Stimulated activated CD4-positive, alpha-beta T cell treated with anti-CD3 and anti-CD28 coated beads, Interleukin-4, amount 100 ng/mL, for 24 hours (primary cell): ENCODE data around the gene GRID1.
"Not testable (repeated sequence)": the region's sequence is repeated elsewhere in the genome, so short reads cannot be mapped to it uniquely, and the experiment has no call there.

ENCODE experiments used
- DNase-seq: peaks from one replicate; pipeline ENCODE4 v3.0.0-alpha.2; 2020

Gene GRID1

DNA sequence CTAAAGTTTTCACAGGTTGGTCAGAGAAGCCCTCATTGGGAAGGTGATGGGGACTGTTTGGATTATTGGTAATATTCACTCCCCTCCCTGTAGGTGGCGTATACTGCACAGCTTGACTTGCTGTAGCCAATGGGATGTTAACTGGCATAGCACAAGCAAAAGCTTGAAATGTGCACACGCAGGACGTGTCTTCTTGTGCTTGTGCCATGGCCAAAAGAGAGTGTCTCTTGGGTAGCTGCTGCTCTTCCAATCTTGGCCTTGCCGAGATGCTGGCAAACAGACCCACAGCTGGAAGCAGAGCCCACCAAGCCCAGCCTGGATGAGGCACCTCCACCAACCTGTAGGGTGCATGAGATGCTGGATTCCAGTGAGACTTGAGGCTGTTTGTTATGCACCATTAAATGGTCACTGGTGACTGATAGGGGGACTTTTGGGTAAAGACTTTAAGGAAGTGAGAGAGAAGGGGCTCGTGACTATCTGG is 266.0 kb downstream of the GRID1 start:
- DNase-seq: no peak

DNA sequence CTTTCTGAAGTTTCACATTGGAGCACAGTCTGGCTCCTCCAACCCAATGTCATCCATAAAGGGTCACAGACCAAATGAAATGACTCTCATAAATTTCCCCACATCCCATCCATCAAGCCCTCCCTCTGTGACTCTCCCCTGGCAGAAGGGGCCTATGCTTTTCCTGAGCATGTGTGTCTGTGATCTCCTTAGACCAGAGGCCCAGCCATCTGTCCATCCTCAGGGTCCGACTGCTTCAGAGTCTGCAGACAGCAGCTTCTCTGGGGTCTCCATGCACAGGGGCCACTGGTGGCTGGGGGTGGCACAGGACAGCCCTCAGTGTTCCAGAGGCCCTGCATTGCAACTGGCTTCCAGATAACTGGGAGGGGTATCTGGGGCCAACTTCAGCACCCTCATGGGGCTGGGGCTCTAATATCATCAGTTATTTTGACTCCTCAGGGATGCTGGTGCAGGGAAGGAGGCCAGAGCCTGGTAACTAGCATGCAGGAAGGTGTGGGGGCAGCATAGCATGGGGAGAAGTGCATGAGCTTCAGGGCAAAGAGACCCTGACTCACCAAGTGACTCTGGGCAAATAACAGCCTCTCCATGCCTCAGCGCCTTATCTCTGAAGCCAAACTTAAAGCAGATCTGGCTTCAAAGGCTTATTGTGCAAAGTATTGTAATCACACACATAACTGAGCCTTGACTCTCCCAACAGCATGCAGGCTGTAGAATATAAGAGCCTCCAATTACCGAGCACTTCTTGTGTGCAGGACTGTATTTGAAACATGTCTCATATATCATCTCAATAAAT is 266.9 kb downstream of the GRID1 start:
- no peak for DNase-seq

DNA sequence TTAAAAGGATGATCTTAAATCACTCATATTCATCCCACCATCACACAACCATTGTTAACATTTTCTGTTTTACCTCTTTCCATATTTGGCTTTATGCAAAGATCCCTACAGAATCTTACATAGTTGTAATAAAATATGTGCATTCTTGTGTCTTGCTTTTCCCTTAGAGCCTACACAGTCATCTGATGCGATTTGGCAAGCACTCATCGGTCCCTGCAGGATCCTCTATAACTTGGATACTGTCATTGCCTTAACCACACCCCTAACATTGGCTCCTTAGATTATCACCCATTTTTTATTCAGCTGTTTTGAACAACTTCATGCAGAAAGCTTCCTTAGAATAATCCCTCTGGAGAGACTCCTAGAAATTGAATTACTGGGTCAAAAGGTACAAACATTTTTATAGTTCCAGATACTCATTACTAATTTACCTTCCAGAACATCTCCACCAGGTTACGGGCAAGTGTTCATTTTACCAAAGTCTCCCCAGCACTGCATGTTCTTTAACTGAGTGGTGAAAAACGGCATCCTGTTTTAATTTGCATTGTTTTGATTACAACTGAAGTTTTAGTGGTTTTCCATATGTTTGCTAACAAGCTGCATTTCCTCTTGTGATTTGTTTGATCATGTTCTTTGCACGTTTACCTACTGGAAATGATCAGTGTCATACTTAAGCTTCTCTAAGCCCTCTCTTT is 268.3 kb downstream of the GRID1 start:
- no peak for DNase-seq

DNA sequence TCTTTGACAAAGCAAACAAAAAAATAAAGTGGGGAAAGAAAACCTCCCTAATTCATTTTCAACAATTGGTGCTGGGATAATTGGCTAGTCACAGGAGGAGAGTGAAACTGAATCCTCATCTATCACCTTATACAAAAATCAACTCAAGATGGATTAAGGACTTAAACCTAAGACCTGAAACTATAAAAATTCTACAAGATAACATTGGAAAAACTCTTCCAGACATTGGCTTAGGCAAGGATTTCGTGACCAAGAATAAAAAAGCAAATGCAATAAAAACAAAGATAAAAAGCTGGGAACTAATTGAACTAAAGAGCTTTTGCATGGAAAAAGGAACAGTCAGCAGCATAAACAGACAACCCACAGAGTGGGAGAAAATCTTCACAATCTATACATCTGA is 271.5 kb downstream of the GRID1 start:
- not testable (repeated sequence) for DNase-seq

DNA sequence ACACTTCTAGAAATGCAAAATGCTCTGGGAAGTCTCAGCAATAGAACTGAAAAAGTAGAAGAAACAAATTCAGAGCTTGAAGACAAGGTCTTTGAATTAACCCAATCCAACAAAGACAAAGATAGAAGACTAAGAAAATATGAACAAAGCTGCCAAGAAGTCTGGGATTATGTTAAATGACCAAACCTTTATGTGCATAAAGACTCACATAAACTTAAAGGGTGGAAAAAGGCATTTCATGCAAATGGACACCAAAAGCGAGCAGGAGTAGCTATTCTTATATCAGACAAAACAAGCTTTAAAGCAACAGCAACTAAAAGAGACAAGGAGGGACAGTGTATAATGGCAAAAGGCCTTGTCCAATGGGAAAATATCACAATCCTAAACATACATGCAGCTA is 274.3 kb downstream of the GRID1 start:
- not testable (repeated sequence) for DNase-seq

DNA sequence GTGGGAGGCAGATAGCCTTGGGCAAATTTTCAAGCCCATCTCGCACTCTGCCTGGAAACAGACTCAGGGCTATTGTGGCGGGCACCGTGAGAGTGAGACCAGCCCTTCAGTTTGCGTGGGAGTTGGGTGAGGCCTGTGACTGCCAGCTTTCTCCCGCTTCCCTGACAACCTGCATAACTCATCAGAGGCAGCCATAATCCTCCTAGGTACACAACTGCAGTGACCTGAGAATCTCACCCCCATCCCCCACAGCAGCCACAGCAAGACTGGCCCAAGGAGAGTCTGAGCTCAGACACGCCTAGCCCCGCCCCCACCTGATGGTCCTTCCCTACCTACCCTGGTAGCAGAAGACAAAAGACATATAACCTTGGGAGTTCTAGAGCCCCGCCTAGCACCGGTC is 275.4 kb downstream of the GRID1 start:
- DNase-seq: no peak

DNA sequence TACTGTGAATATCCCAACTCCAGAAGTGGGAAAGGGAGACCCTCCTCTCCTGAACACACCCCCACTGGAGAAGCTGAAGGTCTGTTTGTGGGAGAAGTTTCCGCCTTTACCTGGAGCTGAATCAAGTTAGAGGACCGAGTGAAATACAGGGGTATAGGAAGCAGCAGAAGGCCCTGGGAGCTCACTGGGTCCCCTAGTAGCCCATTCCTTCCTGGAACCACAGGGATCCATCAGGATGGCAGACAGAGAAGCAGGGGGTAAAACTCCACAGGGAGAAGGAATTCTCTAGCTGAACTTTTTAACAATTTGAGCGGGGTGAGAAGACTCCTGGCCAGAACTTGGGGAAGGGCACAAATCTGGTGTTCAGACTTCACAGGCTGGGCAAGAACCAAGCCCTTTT is 275.8 kb downstream of the GRID1 start:
- no peak for DNase-seq

DNA sequence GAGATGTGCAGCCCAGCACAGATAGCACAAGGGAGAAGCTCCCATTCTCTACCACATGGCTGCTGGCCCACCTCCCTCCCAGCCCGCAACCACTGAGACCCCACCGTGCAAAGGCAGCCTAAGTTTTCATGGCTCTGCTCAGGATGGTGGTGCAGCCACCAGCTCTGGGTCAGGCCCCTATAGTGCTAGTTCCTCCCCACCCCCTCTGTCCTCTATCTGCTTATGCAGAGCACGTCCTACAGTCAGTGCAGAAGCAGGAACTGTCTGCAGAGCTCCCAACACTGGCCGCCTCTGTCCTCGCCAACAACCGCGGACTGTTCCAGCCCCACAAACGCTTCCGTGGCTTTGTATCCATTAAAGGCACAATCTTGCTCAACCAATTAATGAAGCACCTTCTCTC is 278.9 kb downstream of the GRID1 start:
- DNase-seq: no peak

DNA sequence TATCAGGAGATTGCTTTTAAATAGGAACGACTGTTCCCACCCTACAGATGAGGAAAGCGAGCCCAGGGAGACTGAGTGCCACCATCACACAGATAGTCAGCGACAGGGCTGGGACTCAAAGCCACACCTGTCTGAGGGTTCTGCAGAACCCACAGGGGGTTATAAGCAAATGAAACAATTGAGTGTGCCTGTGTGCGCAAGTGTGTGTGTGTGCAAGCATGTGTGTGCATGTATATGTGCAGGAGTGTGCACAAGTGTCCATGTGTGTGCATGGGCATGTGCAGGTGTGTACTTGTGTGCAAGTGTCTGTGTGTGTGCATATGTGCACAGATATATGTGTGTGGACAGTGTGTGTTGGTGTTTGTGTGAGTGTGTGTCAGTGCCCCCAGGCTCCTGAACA is 280.2 kb downstream of the GRID1 start:
- no peak for DNase-seq

DNA sequence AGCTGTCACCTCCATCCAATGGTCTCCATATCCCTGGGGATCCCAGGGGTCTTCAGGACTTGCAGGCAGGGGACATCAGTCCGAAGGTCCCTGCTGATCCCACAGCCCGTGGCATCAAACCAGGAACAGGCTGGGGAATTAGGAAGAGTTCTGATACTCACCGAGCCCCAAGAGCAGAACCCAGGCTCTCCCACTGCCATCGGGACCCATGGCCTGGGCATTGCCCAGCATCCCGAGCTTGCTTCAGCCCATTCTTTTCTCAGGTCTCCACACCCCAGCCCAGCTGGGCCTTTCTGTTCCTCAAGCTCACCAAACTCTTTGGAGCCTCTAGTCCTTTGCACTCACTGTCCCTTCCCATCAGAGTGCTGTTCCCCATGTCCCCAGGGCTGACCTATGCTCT is 280.9 kb downstream of the GRID1 start:
- no peak for DNase-seq

DNA sequence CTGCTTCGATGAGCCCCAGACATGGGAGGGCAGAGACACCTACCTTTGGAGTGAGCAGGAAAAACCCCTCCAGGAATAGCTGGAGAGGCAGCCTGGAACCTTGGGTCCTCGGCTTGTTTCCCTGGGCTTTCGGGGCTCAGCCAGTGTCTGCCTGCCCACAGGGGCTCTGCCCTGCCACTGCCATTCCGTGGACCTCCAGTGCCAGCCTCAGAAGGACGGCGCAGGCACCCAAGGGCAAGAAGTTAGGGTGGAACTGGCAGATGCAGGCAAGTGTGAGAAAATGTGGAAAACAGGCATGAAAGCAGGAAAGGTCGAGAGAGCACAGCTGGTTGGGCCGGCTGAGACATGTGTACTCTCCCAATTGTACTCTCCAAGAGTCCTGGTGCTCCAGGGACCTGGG is 281.5 kb downstream of the GRID1 start:
- DNase-seq: no peak

DNA sequence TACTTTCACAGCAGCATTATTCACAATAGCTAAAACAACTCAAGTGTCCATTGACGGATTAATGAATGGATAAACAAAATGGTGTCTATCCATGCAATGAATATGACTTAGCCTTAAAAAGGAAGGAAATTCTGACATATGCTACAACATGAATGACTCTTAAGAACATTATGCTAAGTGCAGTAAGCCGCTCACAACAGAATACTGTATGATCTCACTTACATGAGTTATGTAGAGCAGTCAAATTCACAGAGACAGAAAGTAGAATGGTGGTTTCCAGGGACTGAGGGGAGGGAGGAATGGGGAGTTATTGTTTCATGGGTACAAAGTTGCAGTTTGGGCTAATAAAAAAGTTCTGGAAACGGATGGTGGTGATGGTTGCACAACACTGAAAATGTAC is 282.0 kb downstream of the GRID1 start:
- DNase-seq: no peak

DNA sequence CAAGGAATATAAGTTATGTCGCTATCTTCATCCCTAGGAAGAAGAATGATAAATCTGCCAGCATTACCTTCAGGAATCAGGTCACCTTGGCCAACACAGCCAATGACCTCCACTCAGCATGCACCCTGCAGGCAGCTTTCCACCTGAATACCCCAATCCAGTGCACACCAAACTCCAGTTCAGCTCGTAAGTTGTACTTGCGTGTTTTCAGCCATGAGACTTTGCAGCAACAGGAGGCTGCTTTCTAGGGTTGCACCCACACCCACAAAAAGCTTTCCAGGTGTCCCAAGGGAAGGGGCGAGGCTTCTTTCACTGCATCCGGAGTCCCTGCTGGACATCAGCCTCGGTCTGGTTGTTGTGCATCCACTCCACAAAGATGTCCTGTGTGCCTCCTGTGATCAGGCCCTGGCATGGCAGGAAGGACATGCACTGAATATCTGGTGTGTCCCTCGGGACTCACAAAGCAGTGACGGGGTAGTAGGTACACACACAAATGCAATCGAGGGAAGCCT is 282.9 kb downstream of the GRID1 start:
- DNase-seq: no peak

DNA sequence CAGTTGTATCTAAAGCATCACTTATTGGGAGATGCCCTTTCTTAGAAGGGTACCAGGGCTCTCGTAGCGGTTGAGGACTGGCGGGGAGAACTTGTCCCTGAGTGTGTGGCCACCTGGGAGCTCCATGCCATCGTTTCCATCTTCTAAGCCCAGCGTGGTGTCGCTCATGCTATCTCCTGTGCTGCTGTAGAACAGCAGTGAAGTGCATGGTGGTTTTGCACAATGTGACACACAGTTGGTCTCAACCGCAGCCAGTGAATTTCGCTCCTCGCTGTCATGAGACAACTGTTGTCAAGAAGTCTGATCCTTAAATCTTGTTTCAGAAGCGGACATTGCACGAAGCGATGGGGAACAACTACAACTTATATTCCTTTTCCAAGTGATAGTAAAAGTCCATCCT is 283.4 kb downstream of the GRID1 start:
- DNase-seq: no peak

DNA sequence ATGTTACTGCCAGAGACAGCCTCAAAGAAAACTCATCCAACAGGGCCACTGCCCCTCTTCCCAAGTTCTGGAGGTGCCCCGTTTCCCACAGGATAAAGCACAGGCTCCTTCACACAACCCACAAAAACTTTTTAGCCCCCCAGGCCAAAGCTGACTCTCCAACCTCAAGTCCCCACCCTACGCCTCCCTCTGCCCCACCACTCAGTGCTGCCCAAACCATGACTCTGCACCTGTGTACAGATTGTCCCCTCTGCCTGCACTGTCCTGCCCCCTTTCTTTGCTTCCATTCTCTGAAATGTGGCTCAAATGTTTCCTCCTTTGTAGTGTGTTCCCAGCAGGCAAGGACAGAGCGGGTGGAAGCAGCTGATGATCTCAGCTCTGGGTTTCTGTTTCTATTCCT is 284.0 kb downstream of the GRID1 start:
- no peak for DNase-seq

DNA sequence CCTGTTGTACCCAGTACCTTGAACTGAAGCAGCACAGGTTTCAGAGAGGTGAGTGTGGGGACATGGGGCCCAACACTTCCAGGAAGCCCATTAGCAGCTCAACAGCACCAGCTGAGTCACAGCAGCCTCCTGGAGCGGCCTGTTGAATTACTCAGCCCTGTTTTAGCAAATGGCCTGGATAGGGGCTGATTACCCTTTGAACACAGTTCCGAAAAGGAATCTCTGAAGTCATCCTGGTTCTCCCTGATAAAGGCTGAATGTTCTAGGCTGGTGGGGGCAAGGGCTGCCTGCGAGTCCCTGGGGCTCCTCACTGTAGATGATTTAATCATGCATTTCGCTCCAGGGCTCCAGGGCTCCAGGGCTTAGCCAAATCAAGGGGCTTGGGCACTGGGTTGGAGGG is 287.5 kb downstream of the GRID1 start:
- no peak for DNase-seq

DNA sequence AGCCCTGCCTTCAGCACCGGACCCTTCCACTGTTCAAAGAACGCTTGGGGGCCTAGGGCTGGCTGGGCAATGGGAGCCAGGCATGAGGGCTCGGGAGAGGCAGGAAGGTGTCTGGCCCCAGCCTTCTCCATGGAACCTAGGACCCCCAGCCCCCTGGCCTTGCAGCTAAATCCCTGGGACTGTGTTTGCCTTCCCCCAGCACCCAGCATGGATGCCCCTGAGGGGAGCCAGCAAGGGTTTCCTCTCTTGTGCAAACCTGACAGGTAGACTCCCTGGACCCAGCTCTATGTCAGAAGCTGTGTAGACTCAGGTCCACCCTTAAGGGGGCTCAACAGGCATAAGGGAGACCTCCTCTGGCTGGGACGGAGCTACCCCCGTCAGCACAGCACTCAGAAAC is 288.0 kb downstream of the GRID1 start:
- no peak for DNase-seq

DNA sequence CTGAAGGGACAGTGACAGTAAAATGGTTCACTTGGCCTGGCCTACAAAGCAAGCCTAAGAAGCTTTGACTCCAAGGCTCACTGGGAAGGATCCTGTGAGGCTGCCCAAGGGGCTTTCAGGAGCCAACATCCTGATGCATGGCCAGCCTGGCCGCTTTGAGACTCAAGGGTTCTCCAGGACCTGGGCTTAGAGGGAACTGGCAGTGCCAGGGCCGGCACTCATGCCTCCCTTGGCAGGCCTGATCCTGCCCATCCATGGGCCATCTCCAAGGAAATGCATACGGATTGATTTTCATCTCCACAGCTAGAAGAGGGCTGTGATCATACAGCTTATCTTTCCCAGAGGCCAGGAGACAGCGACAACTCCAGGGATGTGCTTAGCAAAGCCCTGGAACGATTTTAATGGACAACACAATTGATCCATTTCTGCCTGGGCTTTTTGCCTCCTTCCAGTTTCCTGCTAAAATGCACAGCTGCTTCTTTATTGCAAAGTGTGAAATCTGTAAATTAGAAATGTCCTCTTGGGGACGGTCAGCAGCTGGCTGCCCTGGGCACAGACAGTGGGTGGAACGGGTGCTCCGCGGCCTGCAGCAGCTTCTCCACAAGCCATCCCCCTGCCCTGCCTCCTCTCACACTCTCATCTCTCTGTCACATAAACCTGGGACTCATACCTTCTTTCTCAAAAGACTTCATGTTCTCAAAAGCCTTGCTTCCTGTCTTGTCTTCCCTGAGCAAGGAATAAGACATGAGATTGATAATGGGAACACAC is 288.5 kb downstream of the GRID1 start:
- no peak for DNase-seq

DNA sequence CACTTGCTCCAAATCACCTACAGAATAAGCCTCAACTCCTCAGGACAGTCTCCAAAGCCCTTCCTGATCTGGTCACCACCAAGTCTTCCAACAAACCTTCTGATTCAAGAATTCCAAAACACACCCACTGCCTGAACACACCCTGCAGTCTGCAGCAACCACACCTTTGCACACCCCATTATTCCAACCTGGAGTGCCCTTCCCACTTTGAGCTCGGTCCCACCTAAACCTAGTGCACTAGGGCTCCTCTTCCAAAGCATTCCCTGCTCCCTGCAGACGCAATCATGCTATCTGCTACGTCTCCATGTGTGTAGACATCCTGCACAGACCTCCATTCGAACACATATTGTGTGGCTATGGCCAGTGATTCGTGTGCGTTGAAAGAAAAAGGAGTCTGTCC is 289.3 kb downstream of the GRID1 start:
- no peak for DNase-seq

DNA sequence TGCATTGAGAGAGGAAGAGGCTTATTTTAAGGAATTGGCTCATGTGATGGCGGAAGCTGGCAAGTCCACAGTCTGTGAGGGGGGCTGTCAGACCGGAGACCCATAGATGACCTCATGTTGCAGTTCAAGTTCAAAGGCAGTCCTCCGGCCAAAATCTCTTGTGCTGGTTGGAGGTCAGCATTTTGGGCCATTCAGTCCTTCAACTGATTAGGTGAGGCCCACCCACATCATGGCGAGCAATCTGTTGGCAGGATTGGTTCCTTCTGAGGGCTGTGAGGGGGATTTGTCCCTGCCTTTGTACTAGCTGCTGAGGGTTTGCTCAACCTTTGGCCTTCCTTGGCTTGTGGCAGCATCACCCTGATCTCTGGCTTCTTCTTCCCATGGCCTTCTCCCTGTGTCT is 290.1 kb downstream of the GRID1 start:
- not testable (repeated sequence) for DNase-seq

DNA sequence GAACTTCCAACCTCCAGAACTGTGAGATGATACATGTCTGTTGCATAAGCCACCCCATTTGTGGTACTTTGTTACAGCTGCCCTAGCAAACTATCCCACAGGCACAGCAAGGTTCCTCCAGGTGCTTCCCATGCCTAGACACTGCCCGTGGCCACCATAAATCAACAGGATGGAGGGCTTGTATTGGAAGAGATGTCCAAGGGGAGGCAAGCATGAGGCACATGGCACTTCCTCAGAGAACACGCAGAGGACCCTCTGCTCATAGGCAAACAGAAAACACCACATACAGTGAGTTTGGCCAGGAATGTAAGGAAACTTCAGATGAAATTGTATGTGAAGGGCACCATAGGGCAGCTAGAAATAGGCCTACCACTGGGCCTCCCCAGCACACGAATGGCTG is 291.1 kb downstream of the GRID1 start:
- no peak for DNase-seq

DNA sequence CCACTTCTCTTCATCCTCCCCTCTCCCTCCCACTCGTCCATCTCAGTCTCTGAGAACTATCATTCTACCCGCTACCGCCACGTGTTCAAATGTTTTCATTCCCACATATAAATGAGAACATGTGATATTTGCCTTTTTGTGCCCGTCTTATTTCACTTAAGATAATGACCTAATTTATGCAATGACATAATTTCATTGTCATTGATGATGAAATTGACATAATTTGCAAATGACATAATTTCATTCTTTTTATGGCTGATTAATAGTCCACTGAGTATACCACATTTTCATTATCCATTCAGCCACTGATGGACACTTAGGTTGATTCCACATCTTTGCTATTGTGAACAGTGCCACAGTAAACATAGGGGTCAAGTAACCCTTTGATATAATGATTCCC is 292.3 kb downstream of the GRID1 start:
- no peak for DNase-seq

DNA sequence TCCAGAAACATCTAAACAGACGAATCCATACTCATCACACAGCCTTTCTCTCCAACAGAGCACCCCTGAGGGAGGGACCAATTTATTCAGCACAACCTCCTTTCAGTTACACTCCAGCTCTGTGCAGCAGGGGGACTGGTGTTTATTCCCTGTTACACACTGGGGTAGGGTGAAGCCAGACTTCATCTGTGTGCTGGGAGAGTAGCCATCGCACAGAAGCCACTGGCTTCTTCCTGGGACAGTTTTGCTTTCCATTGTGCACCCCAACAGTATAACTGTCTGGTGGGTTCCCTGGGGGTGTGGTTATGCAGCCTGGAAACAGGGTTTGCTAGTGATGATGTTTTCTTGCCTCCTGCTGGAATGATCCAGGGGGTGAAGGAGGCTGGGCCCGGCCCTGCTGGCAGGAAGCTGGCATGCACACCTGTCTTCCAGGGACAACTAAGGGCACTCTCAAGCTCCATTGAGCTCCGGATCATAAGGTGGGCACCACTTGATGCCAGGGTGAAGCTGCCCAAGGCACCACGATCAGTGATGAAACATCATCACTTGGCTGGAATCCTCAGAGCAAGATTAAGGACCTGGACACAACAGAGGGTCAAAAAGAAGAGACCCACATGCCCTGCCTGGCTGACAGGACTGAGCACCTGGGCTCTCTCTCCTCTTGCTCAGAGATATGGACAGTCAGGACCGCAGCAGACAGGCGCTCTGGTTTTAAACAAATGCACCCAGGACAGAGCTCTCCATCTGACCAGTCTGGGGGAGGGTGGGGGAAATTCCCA is 293.2 kb downstream of the GRID1 start:
- no peak for DNase-seq
